Stomach (tissue), 4 donors: Measurements from ENCODE around the gene CD53.

ENCODE experiments used
- EP300 ChIP-seq: sonication (generic); formaldehyde crosslinking; IDR thresholded peaks from one replicate; pipeline ENCODE4 v1.6.1; 2017; ENCODE audit warnings: antibody characterized with exemption
- POLR2A ChIP-seq, 4 donors: fragments of 450-650 bp; IDR thresholded peaks; one replicate each; pipeline ENCODE4 v1.6.1; 2016; ENCODE audit warnings: antibody characterized with exemption in 4 of 4, control low read depth in 2 of 4, mild to moderate bottlenecking in 1 of 4, moderate library complexity in 1 of 4
- TF ChIP-seq, protein P1 (sequence below), 7 experiments: fragments of 450-650 bp in 4 of 7; fragments of 200-600 bp in 3 of 7; sonication (generic) in 3 of 7; IDR thresholded peaks; one replicate each; pipeline ENCODE4 v1.5.1; 2016 to 2019; ENCODE audit warnings: antibody characterized with exemption in 7 of 7, control low read depth in 2 of 7, mild to moderate bottlenecking in 1 of 7

DNA sequence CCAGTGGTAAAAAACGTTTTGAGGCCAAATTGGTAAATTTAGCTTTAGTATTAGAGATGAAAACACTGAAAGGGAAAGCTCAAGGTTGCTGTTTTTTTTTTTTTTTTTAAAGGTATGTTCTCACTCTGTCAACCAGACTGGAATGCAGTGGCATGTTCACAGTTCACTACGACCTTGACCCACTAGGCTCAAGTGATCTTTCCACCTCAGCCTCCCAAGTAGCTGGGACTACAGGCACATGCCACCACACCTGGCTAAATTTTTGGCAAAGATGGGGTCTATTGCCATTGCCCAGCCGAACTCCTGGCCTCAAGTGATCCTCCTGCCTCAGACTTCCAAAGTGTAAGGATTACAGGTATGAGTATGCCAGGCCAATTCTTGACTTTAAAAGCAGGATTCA is 71.9 kb downstream of the CD53 start:
- no peak for TF ChIP-seq EP300
- TF ChIP-seq, protein P1, sequence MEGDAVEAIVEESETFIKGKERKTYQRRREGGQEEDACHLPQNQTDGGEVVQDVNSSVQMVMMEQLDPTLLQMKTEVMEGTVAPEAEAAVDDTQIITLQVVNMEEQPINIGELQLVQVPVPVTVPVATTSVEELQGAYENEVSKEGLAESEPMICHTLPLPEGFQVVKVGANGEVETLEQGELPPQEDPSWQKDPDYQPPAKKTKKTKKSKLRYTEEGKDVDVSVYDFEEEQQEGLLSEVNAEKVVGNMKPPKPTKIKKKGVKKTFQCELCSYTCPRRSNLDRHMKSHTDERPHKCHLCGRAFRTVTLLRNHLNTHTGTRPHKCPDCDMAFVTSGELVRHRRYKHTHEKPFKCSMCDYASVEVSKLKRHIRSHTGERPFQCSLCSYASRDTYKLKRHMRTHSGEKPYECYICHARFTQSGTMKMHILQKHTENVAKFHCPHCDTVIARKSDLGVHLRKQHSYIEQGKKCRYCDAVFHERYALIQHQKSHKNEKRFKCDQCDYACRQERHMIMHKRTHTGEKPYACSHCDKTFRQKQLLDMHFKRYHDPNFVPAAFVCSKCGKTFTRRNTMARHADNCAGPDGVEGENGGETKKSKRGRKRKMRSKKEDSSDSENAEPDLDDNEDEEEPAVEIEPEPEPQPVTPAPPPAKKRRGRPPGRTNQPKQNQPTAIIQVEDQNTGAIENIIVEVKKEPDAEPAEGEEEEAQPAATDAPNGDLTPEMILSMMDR (IDR thresholded peaks at IDR 0.05) = no peak
- TF ChIP-seq POLR2A (IDR thresholded peaks at IDR 0.05) = no peak
